ENCODE results near the gene JAGN1.
"Not testable (repeated sequence)": the region's sequence is repeated elsewhere in the genome, so short reads cannot be mapped to it uniquely, and the experiment has no call there.

DNA sequence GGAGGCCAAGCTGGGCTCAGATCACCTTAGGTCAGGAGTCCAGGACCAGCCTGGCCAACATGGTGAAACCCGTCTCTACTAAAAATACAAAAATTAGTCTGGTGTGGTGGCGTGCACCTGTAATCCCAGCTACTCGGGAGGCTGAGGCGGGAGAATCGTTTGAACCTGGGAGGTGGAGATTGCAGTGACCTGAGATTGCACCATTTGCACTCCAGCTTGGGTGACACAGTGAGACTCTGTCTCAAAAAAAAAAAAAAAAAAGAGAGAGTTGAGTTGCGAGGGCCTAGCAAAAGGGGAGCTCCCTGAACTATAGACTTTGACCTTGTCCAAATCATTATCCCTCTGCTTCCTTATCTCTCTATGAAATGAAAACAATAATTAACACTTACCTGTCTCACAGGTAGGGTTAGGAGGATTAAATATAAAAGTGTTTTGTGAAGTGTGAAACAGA is 10.6 kb downstream of the JAGN1 start:
- not testable (repeated sequence) for TF ChIP-seq EZH2 (IDR thresholded peaks at IDR 0.05; ENCODE audit: borderline replicate concordance); CTCF (IDR thresholded peaks at IDR 0.05; ENCODE audit: poor library complexity); EZH2phosphoT487 (IDR thresholded peaks at IDR 0.05; ENCODE audit: low read depth, severe bottlenecking, unreplicated experiment)

Data from hepatocyte (in vitro differentiated cells).